ENCODE results near the gene TAMALIN.

The TAMALIN gene

DNA sequence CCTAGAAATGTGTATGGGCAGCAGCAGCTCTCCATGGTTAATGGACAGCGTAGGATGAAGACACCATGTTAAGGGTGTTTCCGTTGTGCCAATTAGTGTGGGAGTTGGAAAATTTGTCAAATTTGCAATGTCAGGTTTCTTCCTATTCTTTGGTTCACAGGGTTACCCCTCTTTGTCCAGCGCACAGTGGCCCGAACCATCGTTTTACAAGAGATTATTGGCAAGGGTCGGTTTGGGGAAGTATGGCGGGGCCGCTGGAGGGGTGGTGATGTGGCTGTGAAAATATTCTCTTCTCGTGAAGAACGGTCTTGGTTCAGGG is 26.0 kb upstream of the TAMALIN start:
- no peak for DNase-seq (ENCODE audit: low read depth in 1 of 2, low spot score in 1 of 2)

DNA sequence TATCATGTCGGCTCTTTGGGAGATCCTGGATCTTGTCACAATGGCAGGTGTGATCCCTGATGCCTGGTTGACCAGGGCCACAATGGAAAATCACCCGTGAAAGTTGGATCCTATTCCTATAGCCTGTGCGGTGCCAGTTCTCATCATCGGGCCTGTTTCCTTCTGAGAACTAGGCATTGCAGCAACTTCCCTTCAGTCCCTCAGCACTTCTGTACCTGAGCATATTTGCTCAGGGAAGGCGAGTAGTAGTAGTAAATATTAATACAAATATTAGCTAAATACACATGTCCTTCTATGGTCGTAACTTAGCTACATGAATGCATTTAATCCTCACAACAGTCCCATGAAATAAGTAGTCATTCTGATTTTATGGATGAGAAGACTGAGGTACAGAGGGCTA is 22.1 kb upstream of the TAMALIN start:
- no peak for DNase-seq (ENCODE audit: low read depth in 1 of 2, low spot score in 1 of 2)

DNA sequence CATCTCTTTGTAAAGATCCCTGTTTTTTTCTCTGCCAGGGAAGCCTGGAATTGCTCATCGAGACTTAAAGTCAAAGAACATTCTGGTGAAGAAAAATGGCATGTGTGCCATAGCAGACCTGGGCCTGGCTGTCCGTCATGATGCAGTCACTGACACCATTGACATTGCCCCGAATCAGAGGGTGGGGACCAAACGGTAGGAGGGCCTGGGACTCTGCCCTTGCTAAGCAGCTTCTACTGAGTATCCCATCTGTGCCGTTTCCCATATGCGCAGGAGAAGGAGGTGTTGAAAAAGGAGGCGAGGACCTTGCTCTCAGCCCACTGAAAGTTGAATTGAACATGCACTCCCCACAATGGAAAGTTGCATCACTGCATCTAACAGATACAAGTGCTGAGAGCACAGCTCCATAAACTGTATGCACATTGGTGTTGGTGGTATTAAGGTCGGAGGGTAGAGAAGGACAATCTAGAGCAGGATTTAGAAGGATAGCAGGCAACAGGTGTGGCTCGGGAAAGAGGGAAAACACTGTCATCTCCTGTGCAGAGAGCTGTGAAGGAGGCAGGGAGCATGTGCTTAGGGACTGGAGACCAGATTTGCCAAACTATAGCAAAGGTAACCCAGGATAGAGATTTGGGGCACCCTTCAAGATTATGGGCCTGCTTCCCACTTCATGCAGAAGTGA is 21.5 kb upstream of the TAMALIN start:
- no peak for DNase-seq (ENCODE audit: low read depth in 1 of 2, low spot score in 1 of 2)

DNA sequence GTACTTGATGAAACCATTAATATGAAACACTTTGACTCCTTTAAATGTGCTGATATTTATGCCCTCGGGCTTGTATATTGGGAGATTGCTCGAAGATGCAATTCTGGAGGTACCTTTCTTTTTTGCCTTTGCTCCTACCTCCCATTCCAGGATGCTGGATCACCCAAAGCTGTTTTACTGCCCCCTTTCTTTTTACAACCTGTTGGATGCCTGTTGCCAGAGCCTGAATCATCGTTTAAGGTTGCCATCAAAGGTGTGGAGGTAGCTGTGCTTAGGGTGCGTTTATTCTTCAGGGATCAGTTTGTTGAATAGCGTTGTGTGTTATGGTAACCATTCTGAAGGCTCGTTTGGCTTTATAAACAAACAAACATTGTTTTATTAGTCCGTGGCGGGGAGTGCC is 19.9 kb upstream of the TAMALIN start:
- no peak for DNase-seq (ENCODE audit: low read depth in 1 of 2, low spot score in 1 of 2)

DNA sequence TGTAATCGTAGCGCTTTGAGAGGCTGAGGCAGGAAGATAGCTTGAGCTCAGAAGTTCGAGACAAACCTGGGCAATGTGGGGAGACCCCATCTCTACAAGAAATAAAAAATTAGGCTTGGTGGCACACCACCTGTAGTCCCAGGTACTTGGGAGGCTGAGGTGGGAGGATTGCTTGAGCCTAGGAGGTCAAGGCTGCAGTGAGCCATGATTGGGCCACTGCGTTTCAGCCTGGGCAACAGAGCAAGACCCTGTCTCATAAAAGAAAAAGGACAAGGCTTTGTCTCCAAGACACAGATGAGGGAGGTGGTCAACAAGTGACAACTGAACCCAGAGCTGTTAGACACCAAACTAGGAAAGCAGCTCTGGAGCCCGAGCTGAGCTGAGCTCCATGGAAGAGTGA is 14.5 kb upstream of the TAMALIN start:
- DNase-seq (ENCODE audit: low read depth in 1 of 2, low spot score in 1 of 2) = no peak

DNA sequence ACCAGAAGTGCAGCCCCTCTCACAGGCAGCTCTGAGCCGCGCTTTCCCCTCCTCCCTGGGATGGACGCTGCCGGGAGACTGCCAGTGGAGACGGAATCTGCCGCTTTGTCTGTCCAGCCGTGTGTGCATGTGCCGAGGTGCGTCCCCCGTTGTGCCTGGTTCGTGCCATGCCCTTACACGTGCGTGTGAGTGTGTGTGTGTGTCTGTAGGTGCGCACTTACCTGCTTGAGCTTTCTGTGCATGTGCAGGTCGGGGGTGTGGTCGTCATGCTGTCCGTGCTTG is 12.3 kb upstream of the TAMALIN start:
- DNase-seq (ENCODE audit: low read depth in 1 of 2, low spot score in 1 of 2) = no peak

DNA sequence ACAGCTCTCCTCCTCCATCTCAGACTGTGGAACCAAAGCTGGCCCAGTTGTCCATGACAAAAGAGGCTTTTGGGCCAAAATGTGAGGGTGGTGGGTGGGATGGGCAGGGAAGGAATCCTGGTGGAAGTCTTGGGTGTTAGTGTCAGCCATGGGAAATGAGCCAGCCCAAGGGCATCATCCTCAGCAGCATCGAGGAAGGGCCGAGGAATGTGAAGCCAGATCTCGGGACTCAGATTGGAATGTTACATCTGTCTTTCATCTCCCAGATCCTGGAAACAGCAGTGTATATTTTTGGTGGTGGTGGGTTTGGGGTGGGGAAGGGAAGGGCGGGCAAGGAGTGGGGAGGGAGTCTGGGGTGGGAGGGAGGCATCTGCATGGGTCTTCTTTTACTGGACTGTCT is 11.8 kb upstream of the TAMALIN start:
- DNase-seq (ENCODE audit: low read depth in 1 of 2, low spot score in 1 of 2) = no peak

DNA sequence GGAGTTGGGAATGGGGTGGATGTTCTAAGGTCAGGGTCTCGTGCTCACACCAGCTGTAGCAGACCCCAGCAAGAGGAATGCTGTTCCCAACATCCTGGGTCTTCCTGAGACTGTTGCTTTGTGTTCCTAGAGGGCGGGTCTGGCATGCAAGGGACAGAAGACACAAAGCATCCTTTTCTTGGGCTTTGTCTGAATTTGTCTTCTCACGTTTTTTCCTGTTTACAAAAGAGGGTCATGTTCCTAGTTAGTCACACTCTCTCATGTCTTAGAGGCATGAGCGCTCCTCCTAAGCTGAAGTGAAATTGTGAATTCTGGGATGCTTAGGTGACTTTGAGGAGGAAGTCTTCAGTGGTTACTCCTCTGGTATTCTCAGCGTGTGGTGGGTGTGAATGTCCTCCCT is 9.6 kb upstream of the TAMALIN start:
- no peak for DNase-seq (ENCODE audit: low read depth in 1 of 2, low spot score in 1 of 2)

DNA sequence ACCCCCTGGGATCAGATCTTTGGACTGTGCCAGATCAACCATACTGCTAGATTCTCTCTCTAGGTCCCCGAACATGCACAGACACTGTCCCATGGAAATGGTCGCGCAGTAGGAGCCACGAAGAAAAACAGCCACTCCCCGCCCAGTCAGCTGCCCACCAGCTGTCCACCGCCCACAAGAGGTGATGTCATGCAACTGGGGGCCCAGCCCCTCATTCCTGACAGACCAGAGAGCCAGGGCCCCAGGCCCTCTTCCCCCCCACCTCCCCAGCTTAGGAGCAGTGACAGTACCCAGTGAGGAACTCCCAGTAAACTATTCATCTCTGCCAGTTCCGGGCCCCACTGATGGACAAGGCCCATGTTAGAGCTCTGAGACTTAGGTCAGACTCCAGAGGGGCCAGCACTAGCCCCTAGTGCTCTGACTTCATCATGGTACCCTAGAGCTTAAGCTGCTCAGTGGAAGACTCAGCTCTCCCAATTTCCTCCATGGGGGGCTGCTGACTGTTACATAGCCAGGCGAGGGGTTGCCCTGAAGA is 3.7 kb upstream of the TAMALIN start:
- no peak for DNase-seq (ENCODE audit: low read depth in 1 of 2, low spot score in 1 of 2)

DNA sequence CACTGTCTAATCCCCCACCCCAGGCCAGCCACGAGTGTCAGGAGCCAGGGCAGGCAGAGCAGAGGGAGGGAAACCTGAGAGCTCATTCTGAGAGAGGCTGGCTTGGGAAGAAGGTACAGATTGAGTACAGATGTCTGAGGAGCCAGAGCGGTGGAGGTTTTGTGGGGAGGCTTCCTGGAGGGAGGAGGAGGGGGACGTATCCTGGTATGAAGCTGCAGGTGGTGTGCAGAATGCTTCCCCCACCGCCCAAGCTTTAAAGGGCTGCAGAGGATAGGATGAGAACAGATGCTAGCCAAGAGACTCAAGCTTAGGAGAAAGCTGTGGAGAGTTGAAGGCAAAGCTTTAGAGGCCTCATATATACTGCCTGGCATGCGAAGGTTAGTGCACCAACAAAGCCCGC is 3.2 kb upstream of the TAMALIN start:
- no peak for DNase-seq (ENCODE audit: low read depth in 1 of 2, low spot score in 1 of 2)

DNA sequence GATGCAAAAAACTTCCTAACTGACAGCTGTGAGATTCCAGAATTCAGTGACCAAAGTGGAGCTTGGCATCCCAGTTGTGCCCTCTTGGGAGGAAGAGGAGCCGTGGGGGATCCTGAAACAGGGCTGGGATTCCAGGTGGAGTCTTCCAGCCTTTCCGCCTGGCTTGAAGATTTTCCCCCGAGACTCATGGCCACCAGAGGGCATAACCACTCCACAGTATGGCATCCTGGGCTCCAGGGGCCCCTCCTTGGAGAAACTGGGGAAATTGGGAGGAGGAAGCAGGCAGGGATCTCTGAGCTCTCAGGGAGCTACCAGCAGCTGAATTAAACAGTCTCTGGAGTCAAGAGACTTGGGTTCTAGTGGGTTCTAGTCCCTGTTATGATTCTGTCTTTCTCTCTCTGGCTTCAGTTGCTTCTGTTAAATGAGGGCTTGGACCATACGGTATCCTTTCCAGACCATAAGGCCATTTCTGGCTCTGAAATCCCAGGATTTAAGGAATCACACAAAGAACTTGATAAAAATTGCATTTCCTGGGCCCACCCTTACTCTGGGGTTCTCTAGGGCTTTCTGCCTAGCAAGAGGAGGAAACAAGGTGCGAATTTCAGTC is 2.6 kb upstream of the TAMALIN start:
- DNase-seq (ENCODE audit: low read depth in 1 of 2, low spot score in 1 of 2) = no peak

DNA sequence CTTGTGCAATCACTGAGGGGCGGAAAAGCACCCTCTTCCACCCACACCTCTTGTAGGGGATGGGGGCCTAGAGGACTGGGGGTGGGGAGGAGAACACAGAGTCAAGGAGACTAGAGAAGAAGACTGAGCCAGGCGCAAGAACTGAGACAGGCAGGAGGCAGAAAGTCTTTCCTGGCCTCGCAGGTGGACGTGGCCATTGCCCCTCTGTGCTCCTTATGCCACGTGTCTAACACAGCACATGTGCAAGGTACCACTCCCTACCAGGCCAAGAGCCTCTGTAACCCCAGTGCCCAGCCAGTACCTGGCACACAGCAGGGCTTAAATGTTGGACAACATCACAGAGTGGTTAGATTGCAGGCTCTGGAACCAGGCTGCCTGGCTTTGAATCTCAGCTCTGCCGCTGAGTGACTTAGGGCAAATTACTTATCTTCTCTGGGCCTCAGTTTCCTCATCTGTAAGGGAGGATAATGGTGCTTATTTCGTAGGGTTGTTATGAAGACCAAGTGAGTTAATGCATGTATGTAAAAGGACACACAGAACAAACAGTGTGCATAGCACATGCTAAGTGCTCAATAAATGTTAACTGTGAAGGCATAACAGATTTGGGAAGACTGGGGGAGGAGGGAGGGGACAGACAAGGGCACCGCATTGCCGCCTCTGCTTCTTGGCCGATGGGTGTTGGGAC is 1.4 kb upstream of the TAMALIN start:
- DNase-seq (ENCODE audit: low read depth in 1 of 2, low spot score in 1 of 2) = no peak

DNA sequence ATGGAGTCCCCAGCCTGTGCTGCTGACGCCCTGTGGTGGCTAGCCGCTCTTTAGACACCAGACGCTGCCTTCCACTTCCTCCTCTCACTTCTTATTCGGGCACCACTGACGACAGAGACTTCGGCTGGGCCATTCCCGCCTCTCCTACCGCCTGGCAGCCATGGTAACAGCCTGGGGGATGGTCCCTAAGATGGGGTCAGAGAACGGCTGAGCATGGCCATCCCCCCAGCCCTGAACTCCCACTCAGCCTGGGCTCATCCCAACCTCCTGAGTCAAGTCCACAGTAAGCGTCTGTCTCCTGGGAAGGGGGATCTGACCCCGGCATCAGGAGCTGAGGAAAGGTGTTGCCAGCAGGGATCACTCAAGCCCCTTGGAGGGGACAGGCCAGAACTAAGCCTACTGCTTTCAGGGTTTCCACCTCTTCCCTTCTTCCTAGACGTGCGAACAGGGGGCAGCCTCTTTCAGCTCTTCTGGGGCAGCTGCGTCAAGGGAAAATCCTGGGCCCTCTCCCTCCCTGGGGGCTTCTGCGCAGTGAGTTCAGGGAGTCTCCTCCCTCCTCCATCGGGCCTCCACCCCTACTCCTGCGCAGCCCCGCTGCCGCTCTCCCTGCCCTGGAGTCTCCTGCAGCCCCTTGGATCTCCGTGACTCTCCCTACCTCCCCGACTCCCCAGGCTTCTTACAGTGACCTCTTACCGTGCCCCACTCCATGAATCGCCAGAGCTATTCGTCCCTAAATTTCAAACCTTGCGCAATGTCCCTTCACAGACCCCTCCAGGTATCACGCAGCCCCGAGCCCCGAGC is 643 bp upstream of the TAMALIN start:
- DNase-seq (ENCODE audit: low read depth in 1 of 2, low spot score in 1 of 2) = no peak

DNA sequence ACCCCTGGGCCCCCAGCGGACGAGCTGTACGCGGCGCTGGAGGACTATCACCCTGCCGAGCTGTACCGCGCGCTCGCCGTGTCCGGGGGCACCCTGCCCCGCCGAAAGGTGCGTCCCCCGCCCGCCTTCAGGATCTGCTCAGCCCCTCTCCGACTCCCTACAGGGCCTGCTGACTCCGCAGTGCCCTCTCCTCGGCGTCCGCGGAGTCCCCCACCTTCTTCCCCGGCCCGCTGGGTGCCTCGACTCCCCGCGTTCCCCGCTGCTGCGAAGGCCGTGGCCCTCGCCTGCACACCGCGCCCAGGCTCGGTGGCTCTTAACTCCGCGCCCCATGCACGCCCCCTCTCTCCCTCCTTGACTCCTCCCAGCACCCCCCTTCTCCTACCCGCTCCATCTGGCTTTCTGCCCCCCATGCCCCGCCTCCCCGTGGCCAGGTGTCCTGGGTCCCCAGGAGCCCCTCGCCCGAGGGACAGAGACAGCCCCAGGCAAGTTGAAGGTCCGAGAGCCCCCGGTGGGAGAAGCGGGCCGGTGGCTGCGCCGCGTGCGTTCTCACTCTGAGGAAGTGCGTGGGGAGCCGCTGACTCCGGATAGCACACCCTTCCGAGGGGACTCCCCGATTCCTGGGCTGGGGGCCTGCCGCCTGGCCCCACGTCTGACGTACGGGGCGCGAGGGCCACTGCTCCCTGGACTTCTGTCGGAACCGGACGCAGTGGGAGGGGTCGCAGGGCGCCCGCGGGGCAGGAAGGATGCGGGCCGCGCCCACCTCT is 594 bp downstream of the TAMALIN start:
- peak; percentile 18 to 27 for DNase-seq (ENCODE audit: low read depth in 1 of 2, low spot score in 1 of 2)

DNA sequence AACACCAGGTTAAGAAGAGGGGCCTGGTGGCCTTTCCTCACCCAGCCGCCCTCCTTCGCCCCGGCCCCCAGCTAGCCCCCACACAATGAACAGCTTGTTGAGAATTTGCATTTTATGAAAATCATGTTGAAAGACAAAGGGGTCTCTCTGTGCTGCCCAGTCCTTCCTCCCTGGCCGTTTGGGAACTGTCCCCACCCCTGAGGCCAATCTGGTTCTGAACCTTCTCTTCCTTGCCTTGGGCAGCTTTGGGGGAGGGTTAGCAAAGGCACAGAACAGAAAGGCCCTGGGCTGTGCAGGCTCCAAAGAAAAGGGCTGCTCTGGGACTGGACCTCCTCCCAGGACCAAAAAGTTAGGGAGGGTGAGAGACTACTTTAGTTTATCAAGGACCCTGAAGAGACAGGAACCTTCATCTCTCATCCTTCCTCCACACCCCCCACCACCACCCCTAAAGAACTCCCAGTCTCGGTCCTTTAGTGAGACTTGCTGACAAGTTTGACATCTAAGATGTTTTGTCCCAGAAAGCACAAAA is 1.3 kb downstream of the TAMALIN start:
- no peak for DNase-seq (ENCODE audit: low read depth in 1 of 2, low spot score in 1 of 2)

DNA sequence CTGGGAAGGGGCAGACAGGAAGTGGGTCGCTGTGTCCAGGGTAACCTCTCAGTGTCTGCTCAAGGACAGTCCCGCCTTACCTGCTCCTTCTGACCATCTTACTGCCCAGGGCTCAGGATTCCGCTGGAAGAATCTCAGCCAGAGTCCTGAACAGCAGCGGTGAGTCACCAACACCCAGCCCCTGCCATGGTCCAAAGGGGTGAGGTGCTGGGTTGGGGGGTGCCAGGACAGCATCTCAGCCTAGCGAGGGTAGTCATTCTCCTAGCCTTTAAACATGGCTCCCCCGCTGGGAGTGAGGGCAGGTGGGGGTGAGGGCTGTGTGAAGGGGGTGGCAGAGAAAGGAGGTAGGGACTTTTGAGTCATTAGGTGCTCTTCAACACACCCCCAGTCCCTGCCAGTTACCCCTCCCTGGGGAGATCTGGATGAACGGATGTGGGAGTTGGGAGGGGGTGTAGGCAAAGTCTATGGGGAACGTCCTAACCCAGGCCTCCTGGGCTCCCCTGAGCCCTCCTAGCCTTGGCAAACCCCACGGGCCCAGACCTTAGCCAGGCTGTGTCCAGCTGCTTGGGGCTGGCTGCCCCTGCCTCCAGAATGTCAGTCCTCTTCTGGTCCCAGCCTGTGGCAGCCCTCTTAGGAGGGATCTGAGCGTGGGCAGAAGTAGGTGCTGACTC is 2.5 kb downstream of the TAMALIN start:
- no peak for DNase-seq (ENCODE audit: low read depth in 1 of 2, low spot score in 1 of 2)

DNA sequence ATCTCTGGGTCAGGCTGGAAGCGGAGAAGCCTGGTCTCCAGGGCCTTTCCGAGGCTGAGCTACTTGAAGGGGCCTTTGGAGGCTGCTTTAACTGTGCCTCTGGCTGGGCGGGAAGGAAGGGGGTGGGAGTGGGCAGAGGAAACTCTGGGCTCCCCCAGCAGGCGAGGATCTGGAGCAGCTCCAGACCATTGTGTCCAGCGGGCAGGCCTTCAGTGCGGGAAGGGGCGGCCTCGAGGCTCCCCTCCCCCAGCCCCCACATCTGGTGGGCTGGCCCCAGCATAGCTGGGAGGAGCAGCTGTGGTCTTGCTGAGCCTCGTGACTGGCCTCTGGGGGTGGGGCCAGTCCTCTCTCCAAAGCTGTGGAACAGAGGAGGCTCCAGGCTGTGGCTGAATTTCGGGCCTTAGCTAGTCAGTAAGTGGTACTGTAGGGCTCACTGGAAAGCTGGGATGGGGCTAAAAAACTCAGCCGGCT is 3.4 kb downstream of the TAMALIN start:
- no peak for DNase-seq (ENCODE audit: low read depth in 1 of 2, low spot score in 1 of 2)

DNA sequence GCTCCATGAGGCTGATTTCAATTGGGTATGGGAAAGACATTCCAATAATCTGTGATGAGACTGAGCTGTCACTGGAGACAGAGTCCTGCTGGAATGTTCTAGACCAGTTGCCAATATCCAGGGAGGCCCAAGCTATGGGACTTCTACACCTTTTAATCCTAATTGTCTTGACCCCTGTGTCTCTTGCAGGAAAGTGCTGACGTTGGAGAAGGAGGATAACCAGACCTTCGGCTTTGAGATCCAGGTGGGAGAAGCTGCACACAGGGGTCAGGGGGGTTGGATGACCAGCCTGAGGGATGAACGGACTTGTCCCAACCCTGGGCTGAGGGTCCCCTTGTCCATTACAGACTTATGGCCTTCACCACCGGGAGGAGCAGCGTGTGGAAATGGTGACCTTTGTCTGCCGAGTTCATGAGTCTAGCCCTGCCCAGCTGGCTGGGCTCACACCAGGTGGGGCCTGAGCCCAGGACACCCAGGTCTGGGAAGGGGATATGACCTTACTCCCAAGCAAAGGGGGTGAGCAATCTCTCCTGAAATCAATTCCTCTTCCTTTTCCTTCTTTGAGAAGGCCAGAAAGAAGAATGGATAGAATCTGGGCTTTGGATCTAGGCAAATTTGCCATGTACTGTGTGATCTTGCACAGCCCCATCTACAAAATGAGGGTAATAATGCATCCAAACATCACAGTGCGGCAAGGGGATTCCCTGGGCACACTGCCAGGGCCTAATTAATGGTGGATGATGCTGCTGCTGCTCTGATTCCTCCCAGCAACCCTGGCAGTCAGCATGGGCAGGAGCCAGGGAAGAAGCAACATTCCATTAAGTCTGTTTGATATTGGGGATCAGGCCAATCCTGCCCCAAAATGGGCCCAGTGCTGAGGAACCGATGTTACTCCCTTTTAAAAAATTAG is 4.2 kb downstream of the TAMALIN start:
- no peak for DNase-seq (ENCODE audit: low read depth in 1 of 2, low spot score in 1 of 2)

DNA sequence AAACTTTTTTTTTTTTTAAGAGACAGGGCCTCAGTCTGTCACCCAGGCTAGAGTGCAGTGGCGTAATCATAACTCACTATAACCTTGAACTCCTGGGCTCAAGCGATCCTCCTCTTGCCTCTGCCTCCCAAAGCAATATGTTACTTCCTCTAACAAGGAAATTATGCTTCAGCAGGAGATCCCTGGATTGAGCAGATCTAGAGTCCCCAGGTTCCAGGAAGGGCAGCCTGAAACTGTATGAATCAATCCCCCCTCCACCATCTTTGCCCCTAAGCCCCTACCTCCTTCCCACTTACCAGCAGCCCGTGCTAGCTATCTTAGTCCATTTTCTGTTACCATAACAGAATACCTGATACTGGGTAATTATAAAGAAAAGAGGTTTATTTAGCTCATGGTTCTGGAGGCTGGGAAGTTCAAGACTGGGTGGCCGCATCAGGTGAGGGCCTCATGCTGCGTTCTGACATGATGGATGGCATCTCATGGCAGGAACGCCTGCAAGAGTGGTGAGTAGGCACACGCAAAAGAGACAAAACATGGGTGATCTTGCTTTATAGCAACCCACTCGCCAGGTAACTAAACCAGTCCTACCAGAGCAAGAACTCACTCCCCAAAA is 5.0 kb downstream of the TAMALIN start:
- no peak for DNase-seq (ENCODE audit: low read depth in 1 of 2, low spot score in 1 of 2)
